ENCODE data around the gene G6PC3. TPM values are rescaled to one million over a fixed set of nuclear protein-coding genes. Genes with fewer than 3 reads are reported as not detected.
"Not testable (repeated sequence)": the region's sequence is repeated elsewhere in the genome, so short reads cannot be mapped to it uniquely, and the experiment has no call there.

Gene G6PC3
- total and polyA plus RNA-seq, 8 donors, result 47.3 to 64.9 (median 51.6) TPM

DNA sequence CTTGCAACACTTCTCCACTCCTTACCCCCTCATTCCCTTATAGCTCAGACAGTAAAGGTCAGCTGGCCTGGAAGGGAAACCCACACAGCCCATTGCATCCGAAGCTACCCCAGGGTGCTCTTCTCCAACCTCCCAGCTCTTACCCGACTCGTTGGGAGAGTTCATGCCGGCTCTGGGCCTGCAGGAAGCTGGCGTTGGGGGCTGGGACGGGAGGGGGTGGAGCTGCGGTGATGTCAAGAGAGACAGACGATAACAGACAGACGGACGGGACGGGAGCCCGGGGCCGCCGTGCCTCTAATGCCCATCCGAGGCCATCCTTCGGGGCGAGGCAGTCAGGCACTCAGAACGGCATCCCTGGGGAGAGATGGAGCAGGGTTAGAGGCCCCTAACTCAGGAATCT, 46.8 kb downstream of the G6PC3 start:
- Histone ChIP-seq H3K27ac (no peak overlapping the region), H3K36me3 (peaks cover 0 to 12% of the 10 kb centered on the region in 2 donors), H3K9me3 (no peaks in the 10 kb centered on the region), H3K27me3 (no peaks in the 10 kb centered on the region), H3K4me3 (no peak overlapping the region), H3K4me1 (peaks cover 0 to 34% of the 10 kb centered on the region in 2 donors)
- no peak for ATAC-seq
- no peak for DNase-seq
- intact Hi-C loops (cut with DNase I), result no loop called here
- TF ChIP-seq, protein P1, sequence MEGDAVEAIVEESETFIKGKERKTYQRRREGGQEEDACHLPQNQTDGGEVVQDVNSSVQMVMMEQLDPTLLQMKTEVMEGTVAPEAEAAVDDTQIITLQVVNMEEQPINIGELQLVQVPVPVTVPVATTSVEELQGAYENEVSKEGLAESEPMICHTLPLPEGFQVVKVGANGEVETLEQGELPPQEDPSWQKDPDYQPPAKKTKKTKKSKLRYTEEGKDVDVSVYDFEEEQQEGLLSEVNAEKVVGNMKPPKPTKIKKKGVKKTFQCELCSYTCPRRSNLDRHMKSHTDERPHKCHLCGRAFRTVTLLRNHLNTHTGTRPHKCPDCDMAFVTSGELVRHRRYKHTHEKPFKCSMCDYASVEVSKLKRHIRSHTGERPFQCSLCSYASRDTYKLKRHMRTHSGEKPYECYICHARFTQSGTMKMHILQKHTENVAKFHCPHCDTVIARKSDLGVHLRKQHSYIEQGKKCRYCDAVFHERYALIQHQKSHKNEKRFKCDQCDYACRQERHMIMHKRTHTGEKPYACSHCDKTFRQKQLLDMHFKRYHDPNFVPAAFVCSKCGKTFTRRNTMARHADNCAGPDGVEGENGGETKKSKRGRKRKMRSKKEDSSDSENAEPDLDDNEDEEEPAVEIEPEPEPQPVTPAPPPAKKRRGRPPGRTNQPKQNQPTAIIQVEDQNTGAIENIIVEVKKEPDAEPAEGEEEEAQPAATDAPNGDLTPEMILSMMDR (IDR thresholded peaks at IDR 0.05), result no peak

GRCh38 chr17:44118427-44119050, 48.0 kb downstream of the G6PC3 start:
- DNase-seq (no peak), ATAC-seq (no peak)
- no peaks in the 10 kb centered on the region for H3K27me3 ChIP-seq
- H3K4me3 ChIP-seq, result no peak overlapping the region
- intact Hi-C loops (cut with DNase I), result no loop called here
- H3K27ac ChIP-seq, result no peak overlapping the region
- H3K4me1 ChIP-seq, result peaks cover 0 to 37% of the 10 kb centered on the region in 2 donors
- peaks cover 0 to 12% of the 10 kb centered on the region in 2 donors for H3K36me3 ChIP-seq
- no peaks in the 10 kb centered on the region for H3K9me3 ChIP-seq
- TF ChIP-seq, protein P1 (IDR thresholded peaks at IDR 0.05), result no peak

DNA sequence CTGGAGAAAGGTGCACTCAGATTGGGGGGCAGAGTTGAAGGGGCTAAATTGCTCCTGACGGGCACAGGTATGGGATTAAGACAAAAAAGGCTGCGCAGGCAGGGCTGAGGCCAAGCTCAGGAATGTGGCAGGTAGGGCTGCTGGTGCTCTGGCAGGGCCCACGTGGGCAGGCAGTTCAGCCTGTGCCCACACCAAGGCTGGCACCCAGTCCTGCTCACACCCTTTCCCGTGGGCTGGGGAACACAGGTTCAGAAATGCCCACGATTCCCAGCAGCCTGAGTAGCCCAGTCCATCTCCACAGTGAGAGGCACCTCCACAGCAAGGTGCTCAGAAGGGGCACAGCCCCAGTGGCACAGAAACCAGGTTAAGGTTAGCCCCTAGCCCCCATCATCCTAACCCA, 48.5 kb downstream of the G6PC3 start:
- no peak for ATAC-seq
- intact Hi-C loops (cut with DNase I), result no loop called here
- H3K36me3 ChIP-seq, result peaks cover 0 to 12% of the 10 kb centered on the region in 2 donors
- H3K4me1 ChIP-seq, result peaks cover under 1 to 39% of the 10 kb centered on the region in 2 donors
- no peaks in the 10 kb centered on the region for H3K27me3 ChIP-seq
- DNase-seq, result no peak
- no peak overlapping the region for H3K27ac ChIP-seq
- no peak overlapping the region for H3K4me3 ChIP-seq
- no peaks in the 10 kb centered on the region for H3K9me3 ChIP-seq
- TF ChIP-seq, protein P1 (IDR thresholded peaks at IDR 0.05), result no peak

- TF ChIP-seq, protein P1 (IDR thresholded peaks at IDR 0.05), result no peak
- peaks cover 5 to 46% of the 10 kb centered on the region in 2 donors for H3K4me1 ChIP-seq
- H3K9me3 ChIP-seq, result no peaks in the 10 kb centered on the region
- no peak overlapping the region for H3K27ac ChIP-seq
- peaks cover 0 to 4% of the 10 kb centered on the region in 2 donors for H3K36me3 ChIP-seq
- intact Hi-C loops (cut with DNase I), result no loop called here
- no peak for DNase-seq
- no peaks in the 10 kb centered on the region for H3K27me3 ChIP-seq
- H3K4me3 ChIP-seq, result no peak overlapping the region
- ATAC-seq, result no peak
Measured at GRCh38 chr17:44119798-44120197, 49.3 kb downstream of the G6PC3 start.

DNA sequence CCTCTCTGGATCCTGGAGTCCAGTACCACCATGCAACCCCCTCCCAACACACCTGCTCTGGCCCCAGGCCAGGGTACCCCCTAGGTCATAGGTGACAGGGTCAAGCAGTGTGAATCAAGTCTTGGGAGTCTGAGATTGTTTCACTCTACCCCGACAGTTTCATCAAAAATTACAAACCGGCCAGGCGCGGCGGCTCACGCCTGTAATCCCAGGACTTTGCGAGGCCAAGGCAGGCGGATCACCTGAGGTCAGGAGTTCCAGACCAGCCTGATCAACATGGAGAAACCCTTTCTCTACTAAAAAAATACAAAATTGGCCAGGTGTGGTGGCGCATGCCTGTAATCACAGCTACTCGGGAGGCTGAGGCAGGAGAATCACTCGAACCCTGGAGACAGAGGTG, 49.7 kb downstream of the G6PC3 start:
- intact Hi-C loops (cut with DNase I), result not testable (repeated sequence)

More for the DNA sequence above, 49.7 kb downstream of the G6PC3 start:
- H3K4me3 ChIP-seq, H3K9me3 ChIP-seq, DNase-seq, H3K36me3 ChIP-seq, ATAC-seq, H3K27me3 ChIP-seq, H3K27ac ChIP-seq: not testable (repeated sequence)
- peaks cover 5 to 46% of the 10 kb centered on the region in 2 donors for H3K4me1 ChIP-seq
